GM10248 (cell line): ENCODE results near the gene PRL.

Experiments used
- CTCF ChIA-PET: fragments of 300-600 bp; sonication (Branson Sonifier 250); formaldehyde crosslinking; extraction: SDS; loops from one replicate; lab custom pipeline; 2021; ENCODE audit warnings: antibody characterized with exemption; lab: Yijun Ruan, JAX
- POLR2A ChIA-PET: fragments of 350-650 bp; sonication (Branson Sonifier 250); formaldehyde crosslinking; extraction: SDS; loops from one replicate; lab custom pipeline; 2020; ENCODE audit warnings: antibody characterized with exemption; lab: Yijun Ruan, JAX
- DNase-seq: peaks from one replicate; pipeline ENCODE4 v3.0.0; 2012; ENCODE audit errors: extremely low spot score
- CTCF ChIP-seq: IDR thresholded peaks from 2 replicates; pipeline ENCODE4 v1.5.1; 2012; ENCODE audit warnings: mild to moderate bottlenecking, low read depth; ENCODE audit errors: extremely low read depth, missing control alignments, control extremely low read depth

PRL gene

GRCh38 chr6:22247916-22248482 is 48.8 kb downstream of the PRL start:
- POLR2A ChIA-PET: no interaction called here
- CTCF ChIA-PET: no interaction called here
- no peak for TF ChIP-seq CTCF
- DNase-seq: no peak

GRCh38 chr6:22240025-22240424 is 56.8 kb downstream of the PRL start:
- ChIA-PET CTCF (no interaction called here), POLR2A (no interaction called here)
- no peak for TF ChIP-seq CTCF
- no peak for DNase-seq

- no peak for TF ChIP-seq CTCF
- POLR2A ChIA-PET: no interaction called here
- DNase-seq: no peak
- CTCF ChIA-PET: interaction anchor here (0.6 kb wide), 1 partner anchor 33 kb away, joined by 3 read pairs; no protein-coding TSS in a partner anchor
These were observed 57.4 kb downstream of the PRL start for GRCh38 chr6:22239261-22239921.

- ChIA-PET CTCF (interaction anchor here (0.6 kb wide), 1 partner anchor 34 kb away, joined by 3 read pairs; no protein-coding TSS in a partner anchor), POLR2A (no interaction called here)
- no peak for TF ChIP-seq CTCF
- no peak for DNase-seq
These were observed 58.0 kb downstream of the PRL start for GRCh38 chr6:22238861-22239260.

GRCh38 chr6:22237526-22237925 is 59.3 kb downstream of the PRL start:
- no peak for DNase-seq
- ChIA-PET CTCF (no interaction called here), POLR2A (no interaction called here)

More at GRCh38 chr6:22237526-22237925, 59.3 kb downstream of the PRL start:
- no peak for TF ChIP-seq CTCF
